GM12864 (cell line): ENCODE measurements around the gene FBXW7.

Source experiments
- DNase-seq: peaks from one replicate; pipeline ENCODE4 v3.0.0-alpha.2; 2011; ENCODE audit warnings: low read depth
- H3K4me3 ChIP-seq: 2 replicates; pipeline ENCODE4 v1.5.1; 2011; ENCODE audit warnings: mild to moderate bottlenecking, low read depth, low read length, control low read depth
- CTCF ChIP-seq: IDR thresholded peaks from 2 replicates; pipeline ENCODE4 v1.5.1; 2011; ENCODE audit warnings: low read depth, mild to moderate bottlenecking, moderate library complexity, low read length, control low read depth, inconsistent platforms; ENCODE audit errors: missing control alignments

Gene FBXW7

GRCh38 chr4:152364883-152365282 is 171.0 kb downstream of the FBXW7 start:
- no peak for TF ChIP-seq CTCF
- DNase-seq: no peak
- no peak overlapping the region for H3K4me3 ChIP-seq

GRCh38 chr4:152364383-152364782 is 171.5 kb downstream of the FBXW7 start:
- DNase-seq: no peak
- TF ChIP-seq CTCF: no peak
- H3K4me3 ChIP-seq: no peak overlapping the region

- no peak for TF ChIP-seq CTCF
- no peak for DNase-seq
- no peak overlapping the region for H3K4me3 ChIP-seq
Observed at GRCh38 chr4:152363904-152364303, 172.0 kb downstream of the FBXW7 start.

- DNase-seq: no peak
- H3K4me3 ChIP-seq: no peak overlapping the region
- no peak for TF ChIP-seq CTCF
Observed at GRCh38 chr4:152363086-152363485, 172.8 kb downstream of the FBXW7 start.

GRCh38 chr4:152360045-152360410 is 175.9 kb downstream of the FBXW7 start:
- no peak for DNase-seq
- H3K4me3 ChIP-seq: no peak overlapping the region
- TF ChIP-seq CTCF: no peak

- no peak overlapping the region; the same call in 1 of the 2 replicates for H3K4me3 ChIP-seq
- TF ChIP-seq CTCF: no peak
- no peak for DNase-seq
Observed at GRCh38 chr4:152359208-152360044, 176.5 kb downstream of the FBXW7 start.

GRCh38 chr4:152357206-152357605 is 178.7 kb downstream of the FBXW7 start:
- no peak for DNase-seq
- no peak for TF ChIP-seq CTCF
- no peak overlapping the region for H3K4me3 ChIP-seq
